Activated T-cell treated with anti-CD3 and anti-CD28 coated beads, Interleukin-2, amount 50 U/mL, for 4 hours (primary cell): ENCODE results near the gene TAF1B. TPM values are rescaled to one million over a fixed set of nuclear protein-coding genes. Genes with fewer than 3 reads are reported as not detected.
A peak's percentile ranks its signal among the peaks of the same experiment; 100 is the strongest.

ENCODE experiments used
- ATAC-seq, 2 donors: fragments of 200-7000 bp; cut with Tn5 transposase; one replicate each; pipeline ENCODE4 v1.10.0; 2021
- DNase-seq: peaks from one replicate; pipeline ENCODE4 v3.0.0-alpha.2; 2020
- H3K27me3 Mint-ChIP-seq: one replicate; pipeline ENCODE4 v1.8.0; 2021; ENCODE audit warnings: low read depth, mixed read lengths
- H3K36me3 Mint-ChIP-seq: one replicate; pipeline ENCODE4 v1.8.0; 2022; ENCODE audit warnings: mixed read lengths; ENCODE audit not compliant: insufficient read depth
- H3K4me1 Mint-ChIP-seq: one replicate; pipeline ENCODE4 v1.8.0; 2021; ENCODE audit warnings: low read depth, mixed read lengths
- H3K4me3 Mint-ChIP-seq: one replicate; pipeline ENCODE4 v1.8.0; 2021; ENCODE audit warnings: mild to moderate bottlenecking, moderate library complexity, mixed read lengths
- H3K9me3 Mint-ChIP-seq: one replicate; pipeline ENCODE4 v1.8.0; 2021; ENCODE audit warnings: mixed read lengths
- total RNA-seq, 3 donors: library from RNA; stranded (reverse); gene quantifications; one replicate each; pipeline ENCODE4 v1.2.1, GENCODE V29; 2021

TAF1B gene
- total RNA-seq, 3 donors from 2014 or later: 23.3 to 29.6 (median 26.4) TPM

DNA sequence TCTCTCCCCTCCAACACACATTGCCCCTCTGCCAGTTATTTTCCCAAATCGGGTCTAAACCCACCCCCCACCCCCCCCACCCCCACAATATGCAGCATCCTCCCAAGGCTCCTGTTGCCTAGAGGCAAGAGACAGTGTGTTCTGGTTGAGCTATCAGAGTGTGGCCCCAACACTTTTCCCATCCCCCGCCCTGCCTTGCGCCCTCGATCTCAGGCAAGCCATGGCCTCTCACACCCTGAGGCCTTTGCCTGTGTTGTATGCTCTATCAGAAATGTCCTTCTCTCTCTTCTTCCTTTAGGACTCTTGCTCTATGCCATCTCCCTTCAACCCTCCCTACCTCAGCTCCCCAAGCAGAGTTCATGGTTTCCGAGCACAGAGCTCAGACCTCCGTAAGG, 98.7 kb downstream of the TAF1B start:
- Mint-ChIP-seq H3K36me3 (no peaks in the 10 kb centered on the region), H3K9me3 (no peaks in the 10 kb centered on the region), H3K4me1 (no peaks in the 10 kb centered on the region), H3K27me3 (peaks cover 11% of the 10 kb centered on the region), H3K4me3 (no peak overlapping the region)
- ATAC-seq: no peak
- DNase-seq: no peak

DNA sequence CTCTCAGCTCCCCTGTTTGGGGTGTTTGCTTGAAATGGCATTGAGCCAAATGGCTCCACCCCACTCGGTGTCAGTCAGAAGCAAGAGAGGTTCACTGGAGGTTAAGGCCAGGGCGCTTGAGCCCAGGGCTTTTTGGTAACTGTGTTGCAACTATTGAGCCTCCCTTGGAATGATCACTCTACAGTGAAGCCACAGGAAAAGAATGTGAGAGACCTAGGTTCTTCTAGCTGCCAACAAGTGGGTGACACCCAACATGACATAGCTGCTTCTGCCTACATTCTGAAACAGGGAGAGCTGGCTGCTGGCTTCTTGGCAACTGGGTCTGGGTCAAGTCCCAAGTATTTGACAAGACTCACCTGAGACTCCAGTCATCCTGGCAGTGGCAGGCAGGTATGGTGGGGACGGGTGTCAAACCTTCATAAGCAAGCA, 101.1 kb downstream of the TAF1B start:
- DNase-seq (no peak), ATAC-seq (no peak)
- H3K4me1 Mint-ChIP-seq: no peaks in the 10 kb centered on the region
- no peak overlapping the region for H3K4me3 Mint-ChIP-seq
- no peaks in the 10 kb centered on the region for H3K36me3 Mint-ChIP-seq
- H3K9me3 Mint-ChIP-seq: no peaks in the 10 kb centered on the region
- H3K27me3 Mint-ChIP-seq: peaks cover 17% of the 10 kb centered on the region

DNA sequence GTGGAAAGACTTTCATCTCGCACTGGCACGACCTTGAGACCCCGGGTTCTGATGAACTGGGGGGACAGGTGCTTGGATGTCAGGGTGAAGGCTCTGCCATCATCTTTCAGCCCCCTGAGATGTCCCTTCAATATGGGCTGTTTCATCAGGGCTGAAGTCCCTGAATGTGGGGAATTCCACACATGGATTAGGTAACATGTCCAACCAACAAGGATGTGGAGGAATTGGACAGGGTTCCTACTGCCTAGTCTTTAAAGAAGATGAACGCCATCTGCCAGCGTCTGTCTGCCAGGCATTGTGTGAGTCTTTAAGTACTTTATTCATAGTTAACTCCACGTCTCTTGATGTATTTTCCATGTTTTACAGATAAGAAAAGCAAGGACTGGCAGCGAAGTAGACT, 102.3 kb downstream of the TAF1B start:
- ATAC-seq (no peak), DNase-seq (no peak)
- H3K4me3 Mint-ChIP-seq: no peak overlapping the region
- H3K4me1 Mint-ChIP-seq: peaks cover under 1% of the 10 kb centered on the region
- H3K27me3 Mint-ChIP-seq: peaks cover 26% of the 10 kb centered on the region
- H3K9me3 Mint-ChIP-seq: no peaks in the 10 kb centered on the region
- H3K36me3 Mint-ChIP-seq: no peaks in the 10 kb centered on the region

DNA sequence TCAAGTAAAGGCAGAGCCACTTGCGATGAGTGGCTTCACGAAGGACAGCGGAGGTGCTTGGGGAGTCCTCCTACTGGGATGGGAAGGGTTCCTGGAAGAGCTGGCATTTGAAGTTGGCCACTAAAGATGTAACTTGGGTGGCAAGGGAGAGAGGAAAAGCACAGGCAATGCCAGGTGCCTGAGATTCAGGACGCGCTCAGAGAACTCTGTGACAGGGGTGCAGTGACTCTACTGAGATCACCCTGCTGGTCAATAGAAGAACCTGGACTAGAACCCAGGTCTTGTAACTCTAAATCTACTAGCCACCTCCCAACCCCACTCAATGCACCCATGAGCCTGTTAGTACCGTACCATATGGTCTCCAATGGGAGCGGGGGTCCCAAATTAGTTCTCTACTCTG, 102.8 kb downstream of the TAF1B start:
- H3K9me3 Mint-ChIP-seq: no peaks in the 10 kb centered on the region
- peaks cover 26% of the 10 kb centered on the region for H3K27me3 Mint-ChIP-seq
- ATAC-seq: no peak
- H3K36me3 Mint-ChIP-seq: no peaks in the 10 kb centered on the region
- DNase-seq: no peak
- H3K4me3 Mint-ChIP-seq: no peak overlapping the region
- H3K4me1 Mint-ChIP-seq: peaks cover 2% of the 10 kb centered on the region

- peaks cover 2% of the 10 kb centered on the region for H3K4me1 Mint-ChIP-seq
- ATAC-seq: no peak
- no peak overlapping the region for H3K4me3 Mint-ChIP-seq
- DNase-seq: no peak
- peaks cover 26% of the 10 kb centered on the region for H3K27me3 Mint-ChIP-seq
- H3K36me3 Mint-ChIP-seq: no peaks in the 10 kb centered on the region
- no peaks in the 10 kb centered on the region for H3K9me3 Mint-ChIP-seq
Measured at GRCh38 chr2:9946818-9947217, 103.5 kb downstream of the TAF1B start.

DNA sequence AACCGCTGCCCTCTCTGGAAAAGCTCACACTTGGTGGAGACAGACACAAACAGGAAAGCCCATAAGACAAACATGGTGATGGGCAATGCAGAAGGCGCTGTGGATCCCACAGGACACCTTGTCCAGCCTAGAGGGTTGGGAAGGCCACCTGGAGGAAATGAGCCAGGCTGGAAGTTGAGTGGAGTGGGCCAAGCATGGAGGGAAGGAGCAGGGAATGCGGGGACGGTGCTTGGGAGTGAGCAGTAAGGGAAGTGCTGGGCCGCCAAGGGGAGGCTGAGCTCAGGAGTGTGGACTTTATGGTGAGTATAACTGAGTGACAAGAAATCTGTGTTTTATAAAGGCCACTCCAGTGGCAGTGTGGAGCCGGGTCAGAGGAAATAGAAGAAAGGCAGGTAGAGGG, 105.4 kb downstream of the TAF1B start:
- H3K9me3 Mint-ChIP-seq: no peaks in the 10 kb centered on the region
- DNase-seq (no peak), ATAC-seq (no peak)
- no peaks in the 10 kb centered on the region for H3K36me3 Mint-ChIP-seq
- H3K4me1 Mint-ChIP-seq: peaks cover 5% of the 10 kb centered on the region
- peak overlapping the region; percentile 24 for H3K4me3 Mint-ChIP-seq
- H3K27me3 Mint-ChIP-seq: peaks cover 40% of the 10 kb centered on the region

DNA sequence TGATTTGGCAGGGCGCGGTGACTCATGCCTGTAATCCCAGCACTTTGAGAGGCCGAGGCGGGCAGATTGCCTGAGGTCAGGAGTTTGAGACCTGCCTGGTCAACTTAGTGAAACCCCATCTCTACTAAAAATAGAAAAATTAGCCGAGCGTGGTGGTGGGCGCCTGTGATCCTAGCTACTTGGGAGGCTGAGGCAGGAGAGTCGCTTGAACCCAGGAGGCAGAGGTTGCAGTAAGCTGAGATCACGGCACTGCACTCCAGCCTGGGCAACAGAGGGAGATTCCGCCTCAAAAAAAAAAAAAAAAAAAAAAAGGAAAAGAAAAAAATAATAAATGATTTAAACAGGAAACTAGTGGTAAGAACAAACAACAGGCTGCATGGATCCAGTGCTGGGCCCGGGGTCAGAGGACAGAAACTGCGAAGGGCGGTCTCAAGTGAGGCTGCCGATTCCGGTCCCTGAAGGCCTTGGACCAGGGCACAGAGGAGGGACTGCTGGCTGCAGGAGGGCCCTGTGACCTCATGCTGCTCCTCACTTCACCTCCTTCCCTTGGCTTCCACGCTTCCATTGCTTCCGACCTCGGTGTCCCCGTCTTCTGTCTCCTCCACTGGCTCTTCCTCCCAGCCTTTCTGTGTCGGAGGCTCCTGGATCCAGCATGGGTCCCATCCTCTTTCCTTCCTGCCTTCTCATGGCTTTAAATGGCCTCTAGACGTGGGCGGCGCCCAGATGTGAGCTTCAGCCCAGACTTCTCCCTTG, 106.1 kb downstream of the TAF1B start:
- peaks cover 44% of the 10 kb centered on the region for H3K27me3 Mint-ChIP-seq

GRCh38 chr2:9949992-9950520, 106.8 kb downstream of the TAF1B start:
- no peaks in the 10 kb centered on the region for H3K9me3 Mint-ChIP-seq
- H3K4me3 Mint-ChIP-seq: peak overlapping the region; percentile 83
- no peaks in the 10 kb centered on the region for H3K36me3 Mint-ChIP-seq
- ATAC-seq (no peak), DNase-seq (no peak)
- H3K27me3 Mint-ChIP-seq: peaks cover 47% of the 10 kb centered on the region
- H3K4me1 Mint-ChIP-seq: peaks cover 5% of the 10 kb centered on the region

More for the DNA sequence above, 106.1 kb downstream of the TAF1B start:
- peak overlapping the region; percentile 83 for H3K4me3 Mint-ChIP-seq
- no peaks in the 10 kb centered on the region for H3K9me3 Mint-ChIP-seq
- H3K36me3 Mint-ChIP-seq: no peaks in the 10 kb centered on the region
- ATAC-seq (no peak), DNase-seq (no peak)
- H3K4me1 Mint-ChIP-seq: peaks cover 5% of the 10 kb centered on the region

DNA sequence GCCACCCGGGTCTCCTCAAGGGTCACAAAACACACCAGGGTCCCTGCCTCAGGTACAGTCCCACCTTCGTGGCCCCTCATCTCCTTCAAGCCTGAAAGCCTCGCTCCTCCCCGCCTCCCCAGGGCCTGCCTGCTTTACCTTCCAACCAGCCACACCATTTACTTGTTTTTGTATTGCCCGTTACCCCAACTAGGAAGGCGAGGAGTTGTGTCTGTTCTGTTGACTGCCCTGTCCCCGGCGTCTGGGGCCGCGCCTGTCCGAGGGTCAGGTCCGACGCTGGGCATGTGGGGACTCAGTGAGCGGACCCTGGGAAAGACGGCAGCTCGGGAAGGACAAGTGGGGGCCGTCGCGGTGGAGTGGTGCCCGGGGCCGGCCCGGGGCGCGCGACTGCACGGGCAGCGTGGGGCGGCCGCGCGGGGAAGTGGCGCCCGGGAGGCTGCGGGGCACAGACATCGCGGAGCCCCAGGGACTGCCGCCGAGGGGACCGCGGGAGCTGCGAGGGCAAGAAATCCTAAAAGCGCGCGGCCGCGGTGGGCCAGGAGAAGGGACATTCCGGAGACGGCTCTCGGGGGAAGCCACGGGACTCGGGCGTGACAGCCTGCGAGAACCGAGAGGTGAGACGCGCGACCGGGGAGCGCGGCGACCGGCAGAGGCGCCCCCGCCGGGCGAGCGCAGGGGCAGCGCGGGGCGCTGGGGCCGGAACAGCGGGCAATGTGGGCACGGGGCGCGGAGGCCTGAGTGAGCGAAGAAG, 107.4 kb downstream of the TAF1B start:
- no peaks in the 10 kb centered on the region for H3K36me3 Mint-ChIP-seq
- no peaks in the 10 kb centered on the region for H3K9me3 Mint-ChIP-seq
- H3K4me1 Mint-ChIP-seq: peaks cover 5% of the 10 kb centered on the region
- peak; percentile 49 to 59 for ATAC-seq
- DNase-seq: peak; percentile 39
- peaks cover 42% of the 10 kb centered on the region for H3K27me3 Mint-ChIP-seq
- H3K4me3 Mint-ChIP-seq: peak overlapping the region; percentile 83

- peak overlapping the region; percentile 83 for H3K4me3 Mint-ChIP-seq
- H3K36me3 Mint-ChIP-seq: no peaks in the 10 kb centered on the region
- ATAC-seq (no peak), DNase-seq (no peak)
- peaks cover 38% of the 10 kb centered on the region for H3K27me3 Mint-ChIP-seq
- H3K9me3 Mint-ChIP-seq: no peaks in the 10 kb centered on the region
- H3K4me1 Mint-ChIP-seq: peaks cover 5% of the 10 kb centered on the region
Measured at GRCh38 chr2:9951272-9951521, 107.9 kb downstream of the TAF1B start.

DNA sequence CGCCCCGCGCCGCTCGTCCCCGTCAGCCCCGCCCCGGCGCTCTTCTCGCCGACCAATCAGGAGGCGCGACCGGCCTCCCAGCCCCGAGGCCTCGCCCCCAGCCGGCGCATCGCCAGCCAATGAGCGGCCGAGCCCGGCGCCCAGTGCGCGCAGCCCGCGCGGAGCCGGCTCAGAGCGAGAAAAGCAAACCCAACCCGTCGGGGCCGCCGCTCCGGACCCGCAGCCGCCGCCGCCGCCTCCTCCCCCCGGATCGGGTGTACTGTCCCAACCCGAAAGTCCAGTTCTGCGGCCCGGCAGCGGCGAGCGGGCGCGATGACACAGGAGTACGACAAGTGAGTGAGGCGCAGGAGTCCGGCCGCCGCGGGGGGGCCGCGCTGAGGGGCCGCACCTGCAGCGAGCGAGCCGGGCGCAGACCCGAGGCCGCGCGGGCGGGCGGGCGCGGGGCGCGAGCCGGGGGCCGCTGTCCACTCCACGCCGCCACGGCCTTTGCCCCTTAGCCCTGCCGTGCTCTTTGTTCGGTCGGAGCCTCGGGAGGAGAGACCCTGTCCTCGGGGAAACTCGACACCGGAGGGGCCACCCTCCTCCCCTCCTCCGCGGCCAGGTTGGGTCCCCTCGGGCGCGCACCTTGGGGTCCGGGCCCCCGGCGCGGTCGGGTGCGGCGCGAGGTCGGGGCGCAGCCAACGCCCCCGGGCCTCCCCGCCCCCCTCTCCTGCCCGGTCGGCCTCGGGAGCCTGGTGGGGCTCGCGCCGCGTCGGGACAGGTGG, 108.4 kb downstream of the TAF1B start, which contains the start of gene GRHL1:
GRHL1 (plus strand) TSS at position 172 of the 764 bp plus-strand sequence; CDS start at position 313, 141 bp downstream.
- peak; percentile 97 for ATAC-seq
- H3K27me3 Mint-ChIP-seq: peaks cover 38% of the 10 kb centered on the region

GRCh38 chr2:9952286-9952737, 109.0 kb downstream of the TAF1B start:
- no peak for DNase-seq
- Mint-ChIP-seq H3K27me3 (peaks cover 38% of the 10 kb centered on the region), H3K4me3 (peak overlapping the region; percentile 79), H3K9me3 (no peaks in the 10 kb centered on the region), H3K4me1 (peaks cover 5% of the 10 kb centered on the region), H3K36me3 (no peaks in the 10 kb centered on the region)
- no peak for ATAC-seq

More for the DNA sequence above, 108.4 kb downstream of the TAF1B start, which contains the start of gene GRHL1:
- peak; percentile 88 for DNase-seq
- Mint-ChIP-seq H3K4me1 (peaks cover 5% of the 10 kb centered on the region), H3K4me3 (peak within 1 kb of the TSS; percentile 83), H3K9me3 (no peaks in the 10 kb centered on the region), H3K36me3 (no peaks in the 10 kb centered on the region)

GRCh38 chr2:9952856-9953503, 109.7 kb downstream of the TAF1B start:
- Mint-ChIP-seq H3K36me3 (no peaks in the 10 kb centered on the region), H3K9me3 (no peaks in the 10 kb centered on the region), H3K27me3 (peaks cover 41% of the 10 kb centered on the region), H3K4me3 (peak overlapping the region; percentile 79), H3K4me1 (peaks cover 5% of the 10 kb centered on the region)
- ATAC-seq (no peak), DNase-seq (no peak)

GRCh38 chr2:9954136-9954535, 110.9 kb downstream of the TAF1B start:
- no peaks in the 10 kb centered on the region for H3K36me3 Mint-ChIP-seq
- no peak for DNase-seq
- H3K9me3 Mint-ChIP-seq: no peaks in the 10 kb centered on the region
- H3K4me1 Mint-ChIP-seq: peaks cover 5% of the 10 kb centered on the region
- ATAC-seq: no peak
- peaks cover 38% of the 10 kb centered on the region for H3K27me3 Mint-ChIP-seq
- H3K4me3 Mint-ChIP-seq: no peak overlapping the region
